ENCODE data around the gene ZIC5. TPM values are rescaled to one million over a fixed set of nuclear protein-coding genes. Genes with fewer than 3 reads are reported as not detected.
A peak's percentile ranks its signal among the peaks of the same experiment; 100 is the strongest.

Gene ZIC5
- total RNA-seq = not detected in 2 replicates

DNA sequence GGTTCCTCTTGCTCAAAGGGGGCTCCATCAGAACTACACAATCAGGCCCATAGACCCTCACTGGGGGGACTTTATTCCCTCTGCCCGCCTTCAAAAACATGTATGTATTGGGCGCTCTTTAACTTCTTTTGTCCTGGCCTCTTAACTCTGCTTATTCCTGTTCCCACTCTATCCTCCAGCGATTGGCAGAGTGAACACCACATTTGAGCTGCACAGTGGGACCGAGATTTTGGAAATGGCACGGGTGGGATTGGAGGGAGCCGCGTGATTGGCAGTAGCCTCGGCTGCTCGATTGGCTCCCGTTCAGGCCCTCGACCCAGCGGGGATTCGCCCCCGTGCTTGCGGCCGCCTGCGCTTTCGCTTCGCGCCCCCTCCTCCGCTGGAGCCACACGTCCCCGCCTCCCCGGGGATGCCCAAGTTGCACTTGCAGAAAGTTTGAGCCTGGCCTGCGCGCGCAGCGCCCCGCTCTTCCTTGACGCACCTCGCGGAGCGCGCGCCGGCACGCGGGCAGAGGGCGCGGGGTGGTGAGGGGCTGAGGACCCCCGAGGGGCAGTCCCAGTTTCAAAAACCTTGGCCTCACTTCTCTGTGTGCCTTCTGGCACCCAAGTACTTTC, at the start of gene ZIC5:
Gene ZIC5, minus strand, starts transcription at position 192 of the 614 bp plus-strand sequence. Its CDS starts 164 bp downstream, at position 28.
- intact Hi-C loops (cut with micrococcal nuclease) = loop anchor here (2.0 to 5.0 kb wide), 2 partner anchors 15 to 74 kb away; no protein-coding TSS in a partner anchor
- Mint-ChIP-seq H3K36me3 (ENCODE audit: low read depth) (peaks cover 18% of the 10 kb centered on the region), H3K4me1 (peaks cover 17% of the 10 kb centered on the region), H3K9me3 (peaks cover 27% of the 10 kb centered on the region), H3K27ac (peak within 1 kb of the TSS; percentile 59), H3K27me3 (peaks cover 71% of the 10 kb centered on the region), H3K4me3 (peak within 1 kb of the TSS; percentile 24)
- DNase-seq = peak; percentile 59

- Mint-ChIP-seq H3K27me3 (peaks cover 7% of the 10 kb centered on the region), H3K9me3 (no peaks in the 10 kb centered on the region), H3K4me3 (no peak overlapping the region), H3K27ac (no peak overlapping the region), H3K4me1 (peaks cover 2% of the 10 kb centered on the region), H3K36me3 (ENCODE audit: low read depth) (no peaks in the 10 kb centered on the region)
- intact Hi-C loops (cut with micrococcal nuclease) = no loop called here
- DNase-seq = no peak
Observed at GRCh38 chr13:100019780-100020356, 48.3 kb upstream of the ZIC5 start.

GRCh38 chr13:100014621-100015020, 43.1 kb upstream of the ZIC5 start:
- H3K36me3 Mint-ChIP-seq (ENCODE audit: low read depth) = no peaks in the 10 kb centered on the region
- no peak for DNase-seq
- H3K9me3 Mint-ChIP-seq = no peaks in the 10 kb centered on the region
- intact Hi-C loops (cut with micrococcal nuclease) = no loop called here
- no peak overlapping the region for H3K4me3 Mint-ChIP-seq
- no peak overlapping the region for H3K27ac Mint-ChIP-seq
- H3K27me3 Mint-ChIP-seq = peaks cover 17% of the 10 kb centered on the region
- H3K4me1 Mint-ChIP-seq = peaks cover 2% of the 10 kb centered on the region

GRCh38 chr13:99998261-99998660, 26.7 kb upstream of the ZIC5 start:
- H3K9me3 Mint-ChIP-seq = peaks cover 11% of the 10 kb centered on the region
- H3K27ac Mint-ChIP-seq = no peak overlapping the region
- peaks cover 57% of the 10 kb centered on the region for H3K27me3 Mint-ChIP-seq
- DNase-seq = no peak
- H3K4me3 Mint-ChIP-seq = no peak overlapping the region
- intact Hi-C loops (cut with micrococcal nuclease) = loop anchor here (5.0 kb wide), 2 partner anchors 101 to 234 kb away; no protein-coding TSS in a partner anchor
- peaks cover 2% of the 10 kb centered on the region for H3K36me3 Mint-ChIP-seq (ENCODE audit: low read depth)
- peaks cover 20% of the 10 kb centered on the region for H3K4me1 Mint-ChIP-seq

- peaks cover 61% of the 10 kb centered on the region for H3K27me3 Mint-ChIP-seq
- DNase-seq = no peak
- H3K36me3 Mint-ChIP-seq (ENCODE audit: low read depth) = peaks cover 2% of the 10 kb centered on the region
- intact Hi-C loops (cut with micrococcal nuclease) = loop anchor here (5.0 kb wide), 2 partner anchors 100 to 235 kb away; no protein-coding TSS in a partner anchor
- H3K4me1 Mint-ChIP-seq = peaks cover 24% of the 10 kb centered on the region
- H3K4me3 Mint-ChIP-seq = no peak overlapping the region
- no peak overlapping the region for H3K27ac Mint-ChIP-seq
- peaks cover 11% of the 10 kb centered on the region for H3K9me3 Mint-ChIP-seq
Observed at GRCh38 chr13:99997702-99998214, 26.2 kb upstream of the ZIC5 start.

DNA sequence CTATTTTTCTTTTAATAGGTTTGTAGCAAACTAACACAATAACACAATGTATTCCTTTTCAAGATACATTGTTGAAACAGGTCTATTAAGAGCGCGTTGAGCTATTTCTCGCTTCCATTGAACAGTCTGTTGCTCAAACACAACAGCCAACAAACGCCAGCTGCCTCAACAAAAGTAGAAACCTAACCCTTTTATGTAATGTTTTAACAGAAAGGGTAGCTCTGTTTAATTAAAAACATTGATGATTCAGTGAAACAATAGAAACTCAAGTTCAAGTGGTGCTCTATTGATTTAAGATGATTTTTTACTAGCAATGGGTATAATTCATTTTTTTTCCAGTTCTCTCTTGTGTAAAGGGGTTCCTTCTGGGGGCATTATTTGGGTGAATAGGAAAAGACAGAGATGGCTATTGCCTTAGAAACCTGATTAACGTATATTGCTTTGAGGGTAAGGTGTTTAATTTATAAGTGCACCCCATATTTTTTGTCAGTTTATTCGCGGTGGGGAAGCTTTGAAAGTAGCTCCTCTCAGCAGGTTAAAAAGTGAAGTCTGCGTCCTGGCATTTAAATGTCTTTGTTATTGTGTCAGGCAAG, 24.9 kb upstream of the ZIC5 start:
- intact Hi-C loops (cut with micrococcal nuclease) = loop anchor here (1.0 to 5.0 kb wide), 3 partner anchors 99 to 339 kb away; no protein-coding TSS in a partner anchor
- DNase-seq = no peak
- Mint-ChIP-seq H3K27ac (peak overlapping the region; percentile 45), H3K4me1 (peaks cover 19% of the 10 kb centered on the region), H3K9me3 (peaks cover 11% of the 10 kb centered on the region), H3K4me3 (peak overlapping the region; percentile 51), H3K27me3 (peaks cover 73% of the 10 kb centered on the region), H3K36me3 (ENCODE audit: low read depth) (peaks cover 2% of the 10 kb centered on the region)

GRCh38 chr13:99995589-99996380, 24.2 kb upstream of the ZIC5 start:
- intact Hi-C loops (cut with micrococcal nuclease) = loop anchor here (1.0 to 5.0 kb wide), 5 partner anchors 9 to 519 kb away; no protein-coding TSS in a partner anchor
- H3K36me3 Mint-ChIP-seq (ENCODE audit: low read depth) = peaks cover 2% of the 10 kb centered on the region
- H3K27me3 Mint-ChIP-seq = peaks cover 75% of the 10 kb centered on the region
- peaks cover 11% of the 10 kb centered on the region for H3K9me3 Mint-ChIP-seq
- DNase-seq = no peak
- H3K4me1 Mint-ChIP-seq = peaks cover 19% of the 10 kb centered on the region
- H3K27ac Mint-ChIP-seq = no peak overlapping the region
- peak overlapping the region; percentile 51 for H3K4me3 Mint-ChIP-seq

DNA sequence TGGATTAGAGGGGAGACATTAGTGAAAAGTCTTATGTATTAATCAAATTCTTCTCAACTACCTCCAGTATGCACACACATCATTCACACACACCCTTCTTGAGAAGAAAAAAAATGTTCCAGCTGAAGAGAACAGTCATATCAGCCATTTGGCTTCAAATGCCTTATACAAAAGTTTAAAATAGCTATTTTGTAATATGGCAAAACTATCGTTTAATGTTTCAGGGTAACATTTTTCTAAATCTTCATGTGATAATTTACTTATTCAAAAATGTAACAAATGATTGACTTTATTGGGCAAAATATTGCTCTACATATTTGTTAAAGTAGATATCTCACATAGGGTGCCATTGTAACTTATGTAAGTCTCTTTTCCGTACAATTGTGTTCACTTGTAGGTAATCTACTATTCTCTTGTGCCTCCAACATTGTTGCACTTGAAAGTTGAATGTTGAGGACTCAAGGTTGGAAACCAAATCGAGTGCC, 23.6 kb upstream of the ZIC5 start:
- peaks cover 11% of the 10 kb centered on the region for H3K9me3 Mint-ChIP-seq
- H3K27ac Mint-ChIP-seq = no peak overlapping the region
- H3K4me1 Mint-ChIP-seq = peaks cover 21% of the 10 kb centered on the region
- H3K27me3 Mint-ChIP-seq = peaks cover 81% of the 10 kb centered on the region
- DNase-seq = no peak
- H3K4me3 Mint-ChIP-seq = no peak overlapping the region
- intact Hi-C loops (cut with micrococcal nuclease) = loop anchor here (1.0 to 5.0 kb wide), 4 partner anchors 9 to 520 kb away; no protein-coding TSS in a partner anchor
- peaks cover 2% of the 10 kb centered on the region for H3K36me3 Mint-ChIP-seq (ENCODE audit: low read depth)

DNA sequence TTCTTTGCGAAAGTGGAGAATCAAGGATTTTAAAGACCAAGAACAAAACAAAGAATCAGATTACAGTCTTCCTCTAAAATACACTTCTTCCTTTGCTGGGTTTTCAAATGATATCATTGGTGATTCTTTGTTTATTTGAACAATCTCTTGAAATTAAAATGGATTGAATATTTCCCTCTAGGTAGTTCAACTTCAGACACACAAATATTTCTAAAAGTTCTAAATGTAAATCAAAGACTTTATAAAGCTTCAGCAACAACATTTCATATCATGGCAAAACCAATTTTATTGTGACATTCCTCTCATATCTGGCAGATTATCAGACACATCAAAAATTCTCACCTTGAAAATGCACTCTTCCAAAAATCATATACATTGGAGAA, 23.1 kb upstream of the ZIC5 start:
- H3K36me3 Mint-ChIP-seq (ENCODE audit: low read depth) = peaks cover 2% of the 10 kb centered on the region
- no peak for DNase-seq
- H3K4me1 Mint-ChIP-seq = peaks cover 24% of the 10 kb centered on the region
- intact Hi-C loops (cut with micrococcal nuclease) = loop anchor here (1.0 to 5.0 kb wide), 4 partner anchors 8 to 520 kb away; no protein-coding TSS in a partner anchor
- peaks cover 11% of the 10 kb centered on the region for H3K9me3 Mint-ChIP-seq
- H3K27me3 Mint-ChIP-seq = peaks cover 84% of the 10 kb centered on the region
- no peak overlapping the region for H3K27ac Mint-ChIP-seq
- H3K4me3 Mint-ChIP-seq = no peak overlapping the region

DNA sequence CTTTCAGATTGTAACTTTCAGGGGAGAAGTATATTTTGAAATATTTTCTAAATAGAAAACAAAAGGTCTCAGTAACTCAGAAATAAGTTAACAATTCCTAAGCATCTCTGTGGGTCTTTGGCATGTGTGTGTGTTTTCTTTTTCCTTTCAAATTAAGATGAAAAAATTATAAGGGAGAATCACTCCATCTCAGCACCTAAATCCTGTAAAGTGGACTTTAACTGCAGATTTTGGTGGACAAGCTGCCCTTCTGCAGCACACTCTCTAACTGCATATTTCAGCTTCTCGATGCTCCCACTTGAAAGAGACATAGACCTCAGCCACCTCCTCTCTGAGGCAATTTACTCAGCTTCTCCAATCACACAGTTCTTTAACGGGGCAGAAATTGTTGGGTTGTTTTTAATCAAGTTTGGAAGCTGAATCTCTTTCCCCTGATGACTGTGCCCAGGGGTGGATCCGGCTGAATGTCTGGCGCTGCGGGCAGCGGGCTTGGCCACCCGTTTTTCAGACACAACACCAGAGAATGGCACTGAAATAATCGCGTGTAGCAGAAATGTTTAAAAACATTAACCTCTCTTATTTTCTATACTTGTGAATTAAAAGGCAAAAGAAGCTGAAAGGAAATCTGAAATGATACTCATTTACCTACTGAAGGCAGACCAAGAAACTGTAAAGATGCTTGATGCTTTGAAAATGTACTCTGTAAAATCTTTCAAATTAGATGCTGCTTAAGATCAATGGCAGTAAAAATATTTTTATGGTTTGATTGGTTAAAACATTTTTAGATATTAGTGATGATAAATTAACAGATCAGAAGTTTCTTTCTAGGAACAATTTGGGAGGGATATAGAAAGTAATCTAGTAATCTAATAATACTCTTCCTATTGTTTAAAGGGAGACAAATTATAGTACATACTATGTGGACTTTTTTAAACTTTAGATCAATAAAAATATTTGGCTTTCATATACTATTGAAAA, 22.4 kb upstream of the ZIC5 start:
- peaks cover 24% of the 10 kb centered on the region for H3K4me1 Mint-ChIP-seq

DNA sequence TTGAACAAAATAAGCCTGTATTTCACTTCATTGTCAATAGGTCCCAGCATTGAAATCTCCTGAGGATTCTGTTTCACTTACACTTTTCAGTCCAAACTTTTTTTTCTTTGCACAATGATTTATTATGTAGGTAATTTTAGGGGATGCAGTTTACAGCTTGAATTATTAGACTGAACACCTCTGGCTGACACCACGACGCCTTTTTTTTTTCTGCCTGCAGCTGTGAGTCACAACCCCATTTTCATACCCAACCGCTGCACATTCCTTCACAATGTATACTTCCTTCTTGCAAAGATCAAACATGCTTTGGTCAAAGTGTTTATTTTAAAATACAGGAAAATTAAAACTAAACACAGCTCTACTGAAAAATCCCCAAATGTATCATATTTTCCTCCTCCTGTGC, 21.4 kb upstream of the ZIC5 start:
- Mint-ChIP-seq H3K9me3 (peaks cover 11% of the 10 kb centered on the region), H3K4me3 (no peak overlapping the region), H3K36me3 (ENCODE audit: low read depth) (no peaks in the 10 kb centered on the region), H3K27ac (peak overlapping the region; percentile 26), H3K27me3 (peaks cover 82% of the 10 kb centered on the region), H3K4me1 (peaks cover 23% of the 10 kb centered on the region)
- intact Hi-C loops (cut with micrococcal nuclease) = loop anchor here (2.0 kb wide), 1 partner anchor 16 kb away; no protein-coding TSS in a partner anchor
- no peak for DNase-seq

More for the DNA sequence above, 22.4 kb upstream of the ZIC5 start:
- Mint-ChIP-seq H3K27ac (no peak overlapping the region), H3K27me3 (peaks cover 84% of the 10 kb centered on the region), H3K9me3 (peaks cover 11% of the 10 kb centered on the region), H3K36me3 (ENCODE audit: low read depth) (peaks cover 2% of the 10 kb centered on the region), H3K4me3 (no peak overlapping the region)
- intact Hi-C loops (cut with micrococcal nuclease) = loop anchor here (2.0 kb wide), 2 partner anchors 17 to 521 kb away; no protein-coding TSS in a partner anchor
- no peak for DNase-seq
